GM19452 (cell line): Measurements from ENCODE around the gene NKAIN4.

Experiments used
- ATAC-seq: cut with Tn5 transposase; IDR thresholded peaks from one replicate; pipeline ENCODE4 v1.9.1; 2021; ENCODE audit not compliant: unreplicated experiment

The NKAIN4 gene

GRCh38 chr20:63196768-63197470 lies 57.3 kb downstream of the NKAIN4 start:
- no peak for ATAC-seq

GRCh38 chr20:63194797-63195173 lies 59.5 kb downstream of the NKAIN4 start:
- ATAC-seq: no peak

DNA sequence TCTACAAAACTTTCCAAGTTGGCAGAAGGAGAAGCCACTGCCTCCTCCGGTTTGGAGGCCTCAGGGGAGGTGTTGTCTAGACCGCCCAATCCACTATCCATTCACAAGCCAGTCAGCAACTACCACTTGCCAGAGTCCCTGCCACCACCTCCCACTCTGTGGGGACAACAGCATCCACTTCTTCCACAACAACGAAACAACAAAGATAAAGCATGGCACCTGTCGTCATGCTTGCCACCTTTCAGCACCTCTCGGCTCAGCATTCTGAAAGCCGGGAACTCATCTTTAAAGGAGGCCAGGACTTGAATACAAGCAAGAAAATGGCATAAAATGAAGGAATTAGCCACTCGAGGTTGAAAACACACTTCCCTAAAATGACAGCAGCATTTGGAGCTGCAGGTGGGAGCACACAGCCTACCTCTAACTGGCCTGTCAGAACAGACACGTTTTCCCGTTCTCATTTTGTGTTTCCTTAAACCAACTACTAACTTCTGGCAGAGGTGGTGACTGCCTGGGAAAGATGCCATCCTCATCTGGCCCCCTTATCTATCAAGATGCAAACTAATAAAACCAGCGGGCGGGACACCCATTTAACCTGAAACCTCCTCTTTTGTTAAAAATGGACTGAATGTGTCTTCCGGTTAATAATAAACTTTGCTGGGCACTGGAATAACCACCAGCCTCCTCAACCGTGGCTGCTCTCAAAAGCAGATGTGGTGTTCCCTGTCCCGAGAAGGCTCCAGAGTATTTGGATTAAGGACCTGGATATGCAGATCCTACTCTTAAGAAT lies 60.1 kb downstream of the NKAIN4 start:
- ATAC-seq: no peak

DNA sequence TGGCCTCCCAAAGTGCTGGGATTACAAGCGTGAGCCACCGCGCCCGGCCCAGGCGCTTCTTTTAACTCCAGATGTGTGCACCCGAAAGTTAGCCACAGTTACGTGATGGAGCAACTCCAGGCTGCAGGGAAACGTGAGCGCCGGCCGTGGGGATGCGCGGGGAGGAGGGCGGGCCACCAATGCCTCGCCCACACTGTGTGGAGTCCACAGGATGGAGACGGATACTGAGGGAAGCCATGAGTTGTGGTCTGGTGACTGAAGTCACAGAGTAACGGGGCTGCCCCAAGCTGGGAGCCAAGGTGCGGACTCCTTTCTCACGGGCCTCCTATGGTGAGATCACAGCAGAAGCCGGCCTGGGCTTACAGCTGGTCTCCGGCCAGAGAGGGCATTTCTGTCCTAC lies 61.5 kb downstream of the NKAIN4 start:
- ATAC-seq: no peak

- no peak for ATAC-seq
Measured at GRCh38 chr20:63191400-63191799, 62.9 kb downstream of the NKAIN4 start.

DNA sequence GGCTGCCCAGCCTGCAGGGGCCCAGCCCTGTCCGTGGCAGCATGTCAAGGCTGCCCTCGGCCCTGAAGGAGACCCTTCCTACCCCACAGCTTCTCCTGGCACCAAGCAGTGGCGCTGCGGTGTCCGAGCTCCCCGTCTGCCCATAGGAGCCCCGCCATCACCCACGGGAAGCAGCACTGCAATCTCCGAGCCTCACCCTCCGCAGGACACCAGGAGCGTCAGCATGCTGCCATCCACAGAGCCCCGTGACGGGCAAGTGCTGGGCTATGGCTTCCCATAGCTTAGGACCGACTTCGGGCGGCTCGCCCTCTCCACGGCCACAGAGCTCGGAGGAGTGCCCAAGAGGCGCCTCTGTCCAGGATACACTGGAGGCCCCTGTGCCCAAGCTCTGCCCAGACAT lies 63.4 kb downstream of the NKAIN4 start:
- no peak for ATAC-seq
